Epidermal melanocyte (primary cell): ENCODE data around the gene RB1.
"Not testable (repeated sequence)": the region's sequence is repeated elsewhere in the genome, so short reads cannot be mapped to it uniquely, and the experiment has no call there.

Experiments used
- DNase-seq: peaks from one replicate; pipeline ENCODE4 v3.0.0; 2011; ENCODE audit warnings: low spot score; ENCODE audit not compliant: insufficient read length

The RB1 gene

GRCh38 chr13:48448285-48448958, 144.9 kb downstream of the RB1 start:
- DNase-seq, result no peak

DNA sequence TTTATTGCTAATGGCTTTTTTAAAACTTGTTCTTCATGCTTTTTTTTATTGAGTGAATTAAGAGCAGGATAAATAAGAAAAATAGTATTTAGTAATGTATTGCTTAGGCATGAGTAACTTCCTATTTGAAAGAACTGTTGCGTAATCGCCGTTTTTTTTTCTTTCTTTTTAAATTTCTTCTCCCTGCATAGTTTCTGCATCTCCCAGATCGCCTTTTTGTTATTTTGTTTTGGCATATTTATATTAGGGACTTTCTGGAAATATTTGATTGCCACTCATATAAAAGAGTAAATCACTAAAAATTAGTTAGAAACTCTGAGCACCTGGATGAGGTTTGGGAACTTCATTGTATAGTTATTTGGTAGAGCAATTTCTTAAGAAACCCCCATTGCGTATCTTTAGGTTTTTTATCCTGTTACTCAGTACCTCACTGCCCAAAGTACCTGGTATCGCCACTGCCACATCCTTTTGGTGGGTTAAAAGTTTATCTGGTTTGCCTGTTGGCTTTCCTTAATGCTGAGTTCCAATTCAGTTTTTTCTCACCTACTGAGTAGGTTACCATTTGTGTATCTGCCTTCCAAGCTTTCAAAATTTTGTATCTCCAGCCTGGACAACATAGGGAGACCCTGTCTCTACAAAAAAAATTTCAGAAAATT, 145.5 kb downstream of the RB1 start:
- no peak for DNase-seq

DNA sequence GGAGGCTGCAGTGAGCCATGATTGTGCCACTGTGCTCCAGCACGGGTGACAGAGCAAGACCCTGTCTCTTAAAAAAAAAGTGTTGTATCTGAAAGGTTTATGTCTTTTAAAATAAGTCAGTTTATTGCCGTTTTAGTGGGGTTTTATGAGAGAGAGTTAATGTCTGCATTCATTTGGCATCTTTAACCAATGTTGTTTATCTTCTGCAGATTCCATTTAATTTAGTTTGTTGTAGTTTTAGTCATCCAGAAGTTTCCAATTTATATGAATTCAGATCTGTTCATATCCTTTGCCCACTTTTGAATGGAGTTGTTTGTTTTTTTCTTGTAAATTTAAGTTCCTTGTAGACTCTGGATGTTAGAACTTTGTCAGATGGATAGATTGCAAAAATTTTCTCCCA, 146.1 kb downstream of the RB1 start:
- no peak for DNase-seq

GRCh38 chr13:48451196-48451595, 147.6 kb downstream of the RB1 start:
- DNase-seq, result not testable (repeated sequence)

DNA sequence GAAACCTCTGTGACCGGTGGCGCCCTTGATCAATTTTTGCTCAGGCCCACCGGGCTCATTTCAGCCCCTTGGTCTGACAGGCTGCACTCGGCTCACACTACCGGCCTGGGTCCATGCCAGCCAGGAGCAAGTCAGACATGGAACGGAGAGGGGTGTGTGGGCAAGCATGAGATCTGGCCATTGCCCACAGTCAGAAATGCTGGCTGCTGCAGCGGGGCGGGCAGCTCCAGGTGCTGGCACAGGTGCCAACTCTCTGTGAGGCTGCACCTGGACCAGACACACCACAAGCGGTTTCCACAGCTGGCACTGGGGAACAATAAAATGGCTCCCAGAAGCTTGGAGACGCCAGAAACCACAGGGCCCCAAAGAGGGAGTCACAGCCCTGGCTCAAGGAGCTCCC, 153.0 kb downstream of the RB1 start:
- no peak for DNase-seq

DNA sequence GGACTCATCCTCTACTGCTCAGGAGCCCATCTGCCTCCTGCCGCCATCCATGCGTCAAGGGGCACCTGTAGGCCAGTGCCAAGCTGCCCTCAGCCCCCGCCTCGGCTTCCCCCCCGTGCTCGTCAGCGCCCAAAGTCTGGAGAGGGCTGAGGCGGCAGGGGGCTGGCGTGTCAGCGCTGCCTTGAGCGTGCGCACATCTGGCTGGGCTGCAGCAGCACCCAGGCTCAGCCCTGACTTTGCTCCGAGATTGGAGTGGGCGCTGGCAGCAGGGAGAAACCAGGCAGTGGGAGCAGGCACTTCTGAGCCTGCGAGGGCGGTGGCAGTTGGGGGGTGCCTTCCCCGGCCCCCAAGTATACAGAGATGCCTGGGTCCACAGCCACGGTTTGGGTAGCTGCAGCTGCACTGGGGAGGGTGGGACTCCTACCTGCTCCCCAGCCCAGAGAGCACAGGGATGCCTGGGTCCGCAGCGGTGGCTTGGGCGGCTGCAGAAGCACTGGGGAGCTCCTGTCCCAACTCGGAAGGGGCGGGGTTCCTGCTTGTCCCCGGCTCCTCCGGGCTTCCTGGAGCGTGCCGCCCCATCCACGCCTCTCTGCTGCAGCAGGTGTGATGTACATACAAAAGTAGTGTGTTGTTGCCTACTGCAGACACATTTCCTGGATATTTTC, 154.2 kb downstream of the RB1 start:
- DNase-seq, result no peak

DNA sequence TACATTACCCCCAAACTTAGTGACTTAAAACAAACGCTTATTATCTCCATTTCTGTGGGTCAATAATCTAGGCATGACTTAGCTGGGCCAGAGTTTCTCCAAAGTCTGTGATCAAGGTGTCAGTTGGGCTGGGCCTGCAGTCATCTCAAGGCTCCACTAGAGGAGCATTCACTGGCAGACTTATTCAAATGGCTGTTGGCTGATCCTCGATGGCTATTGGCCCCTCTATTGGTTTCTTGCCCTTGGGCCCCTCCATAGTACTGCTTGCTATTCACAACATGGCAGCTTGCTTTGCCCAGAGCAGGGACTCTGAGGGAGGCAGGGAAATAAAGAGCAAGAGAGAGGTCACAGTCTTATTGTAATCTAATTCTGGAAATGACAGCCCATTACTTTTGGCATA, 171.7 kb downstream of the RB1 start:
- no peak for DNase-seq

- no peak for DNase-seq
Observed at GRCh38 chr13:48476215-48476614, 172.7 kb downstream of the RB1 start.

- no peak for DNase-seq
Observed at GRCh38 chr13:48476686-48477085, 173.1 kb downstream of the RB1 start.

GRCh38 chr13:48477191-48477855, 173.8 kb downstream of the RB1 start:
- no peak for DNase-seq

GRCh38 chr13:48478391-48478790, 174.8 kb downstream of the RB1 start:
- no peak for DNase-seq

- DNase-seq, result no peak
Observed at GRCh38 chr13:48483575-48483974, 180.0 kb downstream of the RB1 start.

GRCh38 chr13:48485432-48485831, 181.9 kb downstream of the RB1 start:
- no peak for DNase-seq

GRCh38 chr13:48486362-48486761, 182.8 kb downstream of the RB1 start:
- no peak for DNase-seq

- DNase-seq, result no peak
Observed at GRCh38 chr13:48486836-48487235, 183.3 kb downstream of the RB1 start.

DNA sequence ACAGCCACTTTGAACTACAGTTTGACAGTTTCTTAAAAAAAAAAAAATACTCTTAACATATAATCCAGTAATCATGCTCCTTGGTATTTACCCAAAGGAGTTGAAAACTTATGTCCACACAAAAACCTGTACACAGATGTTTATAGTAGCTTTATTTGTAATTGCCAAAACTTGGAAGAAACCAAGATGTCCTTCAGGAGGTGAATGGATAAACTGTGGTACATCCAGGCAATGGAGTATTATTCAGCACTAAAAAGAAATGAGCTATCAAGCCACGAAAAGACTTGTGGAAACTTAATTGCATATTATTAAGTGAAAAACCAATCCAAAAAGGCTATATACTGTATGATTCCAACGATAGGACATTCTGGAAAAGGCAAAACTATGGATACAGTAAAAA, 184.4 kb downstream of the RB1 start:
- no peak for DNase-seq

GRCh38 chr13:48488995-48489394, 185.4 kb downstream of the RB1 start:
- DNase-seq, result no peak

DNA sequence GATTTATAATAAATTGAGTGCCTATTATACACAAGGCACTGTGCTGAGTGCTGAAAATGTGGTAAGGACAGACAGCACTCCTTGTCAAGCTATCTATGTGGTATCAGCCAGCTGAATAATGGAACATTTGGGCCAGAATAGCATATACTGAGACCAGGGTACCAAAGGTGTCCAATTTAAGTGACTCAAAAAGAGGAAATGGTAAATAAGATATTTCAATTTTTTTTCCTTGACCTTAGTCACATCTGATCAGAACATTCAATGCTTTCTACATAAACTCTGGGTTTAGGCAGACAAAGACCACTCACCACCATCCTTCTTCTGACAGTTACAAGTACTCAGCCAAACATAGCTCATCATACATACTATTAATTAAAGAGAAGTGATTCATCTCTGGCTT, 186.1 kb downstream of the RB1 start:
- DNase-seq, result no peak

DNA sequence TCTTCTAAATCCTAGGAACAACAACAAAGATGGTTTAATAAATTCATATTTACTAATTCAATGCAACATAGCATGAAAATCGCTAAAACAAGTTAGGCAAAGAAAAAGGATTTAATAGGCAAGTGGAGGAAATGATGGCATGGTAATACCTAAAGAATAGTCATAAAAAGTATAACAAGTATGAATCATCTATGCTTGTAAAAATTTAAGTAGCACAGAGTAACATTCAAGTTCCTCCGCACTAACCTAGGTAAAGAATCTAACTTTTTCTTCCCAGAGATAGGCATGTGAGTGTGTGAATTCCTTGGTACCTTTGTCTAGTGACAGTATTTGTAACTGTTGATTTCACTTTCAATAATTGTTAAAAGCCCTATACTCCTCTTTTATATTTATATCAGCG, 186.7 kb downstream of the RB1 start:
- no peak for DNase-seq

DNA sequence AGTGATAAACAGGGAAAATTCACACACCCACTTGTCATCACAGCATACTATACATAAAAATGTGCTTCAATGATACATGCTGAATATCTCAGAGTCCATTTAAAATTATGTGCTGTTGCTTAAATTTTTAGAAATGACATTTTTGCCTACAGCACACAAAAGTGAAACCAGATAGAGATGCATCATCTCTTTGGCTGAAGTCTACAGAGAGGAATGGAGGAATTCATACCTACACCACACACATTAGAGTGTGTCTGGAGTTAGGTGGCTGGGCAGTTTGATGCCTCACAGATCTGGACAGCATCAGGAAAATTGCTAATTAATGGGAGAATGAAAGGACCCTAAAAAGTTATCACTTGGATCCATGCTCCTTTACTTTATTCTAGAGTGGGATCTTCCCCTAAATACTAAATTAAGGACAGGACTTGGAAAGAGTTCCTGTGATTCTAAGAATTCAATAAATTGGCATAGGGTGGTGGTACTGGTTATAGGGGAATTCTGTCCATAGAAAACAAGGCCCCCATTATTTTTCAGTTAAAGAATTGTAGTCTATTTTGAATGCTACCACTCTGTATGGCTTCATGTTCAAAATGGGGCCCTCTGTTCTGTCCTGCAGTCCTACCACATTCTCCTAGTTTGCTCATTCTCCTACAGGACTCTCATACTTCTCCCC, 188.0 kb downstream of the RB1 start:
- no peak for DNase-seq

DNA sequence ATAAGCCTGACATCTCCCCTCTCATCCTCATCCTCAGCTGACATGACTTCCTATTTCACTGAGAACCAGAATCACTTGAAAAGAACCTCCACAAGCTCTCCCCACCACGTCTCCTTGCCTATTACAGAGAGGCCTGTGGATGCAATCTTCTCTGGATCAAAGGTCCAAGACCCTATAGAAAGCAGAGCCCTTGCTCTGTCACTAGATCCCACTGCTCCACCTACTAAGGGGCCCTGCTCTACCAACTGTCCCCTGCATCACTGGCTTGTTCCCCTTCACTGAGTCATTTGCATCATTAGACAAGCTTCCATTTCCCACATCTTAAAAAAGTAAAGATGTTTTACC, 188.5 kb downstream of the RB1 start:
- no peak for DNase-seq
